NCI-H2227 treated with DMSO at 0.1 percent for 48 hours (cell line): Measurements from ENCODE around the gene FKRP.

Experiments
- DNase-seq: peaks from one replicate; lab custom pipeline; 2025; lab: John Stamatoyannopoulos, UW

Gene FKRP

GRCh38 chr19:46719629-46720502 lies 26.0 kb upstream of the FKRP start:
- no peak for DNase-seq

GRCh38 chr19:46720503-46721239 lies 25.2 kb upstream of the FKRP start:
- no peak for DNase-seq

GRCh38 chr19:46721269-46722003 lies 24.4 kb upstream of the FKRP start:
- no peak for DNase-seq

- no peak for DNase-seq
Observed at GRCh38 chr19:46722004-46722380, 23.9 kb upstream of the FKRP start.

- DNase-seq: no peak
Observed at GRCh38 chr19:46722421-46723022, 23.3 kb upstream of the FKRP start.

GRCh38 chr19:46723023-46723461 lies 22.8 kb upstream of the FKRP start:
- DNase-seq: no peak

GRCh38 chr19:46723471-46723870 lies 22.4 kb upstream of the FKRP start:
- DNase-seq: no peak

GRCh38 chr19:46724468-46724867 lies 21.4 kb upstream of the FKRP start:
- peak; percentile 7 for DNase-seq

- no peak for DNase-seq
Observed at GRCh38 chr19:46725036-46725820, 20.6 kb upstream of the FKRP start.

- DNase-seq: no peak
Observed at GRCh38 chr19:46725859-46726393, 19.9 kb upstream of the FKRP start.

GRCh38 chr19:46726551-46726950 lies 19.3 kb upstream of the FKRP start:
- no peak for DNase-seq

- DNase-seq: no peak
Observed at GRCh38 chr19:46726971-46727501, 18.8 kb upstream of the FKRP start.

- DNase-seq: no peak
Observed at GRCh38 chr19:46727757-46728156, 18.1 kb upstream of the FKRP start.

GRCh38 chr19:46728208-46728607 lies 17.6 kb upstream of the FKRP start:
- DNase-seq: no peak

GRCh38 chr19:46728693-46729339 lies 17.0 kb upstream of the FKRP start:
- DNase-seq: peak; percentile 10

- DNase-seq: no peak
Observed at GRCh38 chr19:46729696-46730095, 16.2 kb upstream of the FKRP start.

- no peak for DNase-seq
Observed at GRCh38 chr19:46730187-46730586, 15.7 kb upstream of the FKRP start.

- DNase-seq: no peak
Observed at GRCh38 chr19:46730595-46730994, 15.3 kb upstream of the FKRP start.

- no peak for DNase-seq
Observed at GRCh38 chr19:46731007-46731501, 14.8 kb upstream of the FKRP start.

GRCh38 chr19:46731584-46731983 lies 14.3 kb upstream of the FKRP start:
- no peak for DNase-seq
